HAP-1 (cell line): ENCODE measurements around the gene PCSK5.

Experiments
- DNase-seq, 2 experiments: peaks; one replicate each; pipeline ENCODE4 v3.0.0-alpha.2; 2016 to 2020; ENCODE audit warnings: low spot score in 2 of 2
- H3K27me3 ChIP-seq: fragments of 250-450 bp; sonication (Bioruptor Pico); 2 replicates; pipeline ENCODE4 v1.5.1; 2020; ENCODE audit warnings: low read depth, mild to moderate bottlenecking, moderate library complexity
- H3K36me3 ChIP-seq: fragments of 250-450 bp; sonication (Bioruptor Pico); replicated peaks from 2 replicates; pipeline ENCODE4 v1.5.1; 2020; ENCODE audit warnings: mild to moderate bottlenecking
- H3K4me1 ChIP-seq: fragments of 250-450 bp; sonication (Bioruptor Pico); 2 replicates; pipeline ENCODE4 v1.5.1; 2020; ENCODE audit warnings: mild to moderate bottlenecking
- H3K4me3 ChIP-seq: fragments of 250-450 bp; sonication (Bioruptor Pico); 2 replicates; pipeline ENCODE4 v1.5.1; 2020; ENCODE audit warnings: mild to moderate bottlenecking, moderate library complexity
- H3K9me3 ChIP-seq: fragments of 250-450 bp; sonication (Bioruptor Pico); 2 replicates; pipeline ENCODE4 v1.5.1; 2020; ENCODE audit warnings: mild to moderate bottlenecking, moderate library complexity
- in situ Hi-C: fragments of 300-500 bp; cut with MboI; formaldehyde crosslinking; loops from 3 replicates; pipeline ENCODE4 v1.14.3; 2020; ENCODE audit warnings: low sequenced_read_pairs, inconsistent platforms, mixed read lengths

Gene PCSK5

DNA sequence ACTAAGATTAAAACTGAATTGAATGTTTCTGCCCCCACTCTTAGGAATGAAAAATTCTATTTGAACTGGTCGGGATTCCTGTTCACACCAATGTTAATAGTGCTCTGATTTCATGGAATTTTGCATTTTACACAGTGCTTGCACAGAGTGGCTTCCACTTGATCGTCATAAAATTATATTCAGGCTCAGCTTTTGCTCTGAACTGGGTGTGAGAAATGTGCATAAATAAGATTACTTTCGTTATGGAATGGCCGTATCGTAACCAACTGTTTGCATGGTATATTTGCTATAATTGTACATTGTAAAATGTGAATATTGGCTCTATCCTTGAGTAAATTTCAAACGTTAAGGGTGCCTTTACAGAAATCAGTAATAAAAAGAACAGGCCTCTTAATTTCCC is 262.9 kb downstream of the PCSK5 start:
- in situ Hi-C loops: no loop called here
- no peaks in the 10 kb centered on the region for H3K9me3 ChIP-seq
- no peaks in the 10 kb centered on the region for H3K36me3 ChIP-seq
- H3K27me3 ChIP-seq: no peaks in the 10 kb centered on the region
- H3K4me1 ChIP-seq: no peaks in the 10 kb centered on the region
- no peak overlapping the region for H3K4me3 ChIP-seq
- DNase-seq: no peak

DNA sequence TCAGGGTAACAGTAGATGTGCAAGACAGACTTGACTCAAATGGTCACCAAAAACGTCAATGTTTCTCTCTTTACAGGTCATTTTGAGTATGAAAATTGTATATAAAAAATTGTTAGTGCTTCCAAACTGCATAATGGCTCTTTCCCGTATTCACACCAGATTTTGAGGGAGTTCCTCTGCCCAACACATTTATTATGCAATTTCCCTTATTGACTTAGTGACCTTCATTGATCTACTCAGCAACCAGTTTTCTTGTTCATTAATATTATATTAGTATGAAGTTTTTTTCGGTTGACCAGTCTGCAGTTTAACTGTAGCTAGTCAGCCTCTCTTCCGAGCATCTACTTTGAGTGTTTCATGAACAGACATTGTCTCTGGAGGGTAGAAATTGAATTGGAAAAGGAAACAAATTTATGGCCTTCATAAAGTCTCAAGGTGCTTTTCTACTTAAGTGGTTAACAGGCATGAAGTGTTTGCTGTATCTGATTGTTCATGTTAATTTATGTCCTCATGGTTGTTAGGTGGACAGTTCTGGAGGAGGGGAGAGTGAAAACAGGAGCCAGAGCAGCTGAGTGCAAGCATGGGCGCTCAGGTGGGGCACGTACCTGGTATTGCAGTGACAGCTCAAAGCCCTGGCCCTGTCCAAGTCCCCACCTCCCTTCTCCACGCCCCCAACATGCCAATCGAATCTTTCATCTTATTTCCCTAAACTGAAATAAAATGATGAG is 263.6 kb downstream of the PCSK5 start:
- no peaks in the 10 kb centered on the region for H3K9me3 ChIP-seq
- H3K27me3 ChIP-seq: no peaks in the 10 kb centered on the region
- no peak overlapping the region for H3K4me3 ChIP-seq
- H3K4me1 ChIP-seq: no peaks in the 10 kb centered on the region
- no peak for DNase-seq
- H3K36me3 ChIP-seq: no peaks in the 10 kb centered on the region
- in situ Hi-C loops: no loop called here

DNA sequence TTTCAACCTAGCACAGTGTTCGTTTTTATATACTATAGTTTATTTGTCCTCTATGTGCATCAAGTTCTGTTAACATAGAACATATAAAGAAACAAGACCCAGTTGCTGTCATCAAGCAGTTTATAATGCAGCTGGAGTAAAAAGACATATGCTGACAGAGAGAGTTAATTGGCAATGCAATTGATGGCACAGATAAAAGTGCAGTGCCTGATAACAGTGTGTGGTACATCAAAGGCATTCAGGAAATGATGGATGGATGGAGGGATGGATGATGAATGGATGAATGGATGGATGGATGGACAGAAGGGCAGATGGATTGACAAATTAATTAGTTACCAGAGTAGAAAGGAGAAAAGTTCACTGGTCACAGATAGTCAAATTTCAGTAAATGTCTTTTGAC is 264.9 kb downstream of the PCSK5 start:
- Histone ChIP-seq H3K27me3 (no peaks in the 10 kb centered on the region), H3K4me1 (no peaks in the 10 kb centered on the region), H3K4me3 (no peak overlapping the region), H3K9me3 (no peaks in the 10 kb centered on the region), H3K36me3 (no peaks in the 10 kb centered on the region)
- in situ Hi-C loops: no loop called here
- no peak for DNase-seq

DNA sequence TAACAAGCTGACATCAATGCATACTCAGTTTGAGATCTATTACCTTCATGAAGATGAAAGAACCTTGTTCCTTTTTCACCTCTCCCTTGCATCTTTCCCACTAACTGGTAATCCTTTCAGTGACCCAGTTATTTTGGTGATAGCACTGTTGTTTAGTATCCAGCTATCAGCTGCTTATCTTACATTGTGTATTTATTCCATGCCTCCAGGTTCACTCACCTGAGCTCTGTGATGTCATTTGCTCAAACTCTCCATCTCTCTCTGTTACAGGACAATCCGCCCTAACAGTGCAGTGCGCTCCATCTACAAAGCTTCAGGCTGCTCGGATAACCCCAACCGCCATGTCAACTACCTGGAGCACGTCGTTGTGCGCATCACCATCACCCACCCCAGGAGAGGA is 268.2 kb downstream of the PCSK5 start:
- Histone ChIP-seq H3K36me3 (no peaks in the 10 kb centered on the region), H3K4me3 (no peak overlapping the region), H3K9me3 (no peaks in the 10 kb centered on the region), H3K27me3 (no peaks in the 10 kb centered on the region), H3K4me1 (no peaks in the 10 kb centered on the region)
- in situ Hi-C loops: no loop called here
- DNase-seq: no peak

DNA sequence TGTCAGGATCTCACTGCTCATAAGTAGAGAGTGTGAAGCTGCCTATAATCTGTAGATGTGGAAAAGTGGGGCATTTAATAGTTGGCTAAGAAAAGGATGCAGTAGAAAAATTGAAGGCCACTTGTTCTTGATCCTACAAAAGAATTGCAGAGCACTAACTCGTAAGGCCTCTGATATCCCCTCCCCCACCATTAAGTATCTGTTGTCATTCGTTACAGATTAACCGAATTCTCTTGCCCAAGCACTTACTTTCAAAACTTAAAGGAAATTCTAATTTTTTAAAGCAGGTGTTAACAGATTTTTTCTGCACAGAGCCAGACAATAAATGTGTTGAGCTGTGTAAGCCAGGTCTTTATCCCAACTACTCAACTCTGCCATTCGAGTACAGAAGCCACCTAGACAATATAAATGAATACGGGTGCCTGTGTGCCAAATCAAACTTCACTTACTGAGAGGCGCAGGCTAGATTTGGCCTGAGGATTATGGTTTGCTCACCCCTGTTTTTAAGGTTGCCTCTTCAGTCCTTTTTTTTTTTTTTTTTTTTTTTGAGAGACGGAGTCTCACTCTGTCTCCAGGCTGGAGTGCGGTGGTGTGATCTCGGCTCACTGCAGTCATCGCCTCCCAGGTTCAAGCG is 268.9 kb downstream of the PCSK5 start:
- Histone ChIP-seq H3K36me3 (no peaks in the 10 kb centered on the region), H3K4me1 (no peaks in the 10 kb centered on the region), H3K27me3 (no peaks in the 10 kb centered on the region), H3K9me3 (no peaks in the 10 kb centered on the region), H3K4me3 (no peak overlapping the region)
- DNase-seq: no peak
- in situ Hi-C loops: no loop called here

DNA sequence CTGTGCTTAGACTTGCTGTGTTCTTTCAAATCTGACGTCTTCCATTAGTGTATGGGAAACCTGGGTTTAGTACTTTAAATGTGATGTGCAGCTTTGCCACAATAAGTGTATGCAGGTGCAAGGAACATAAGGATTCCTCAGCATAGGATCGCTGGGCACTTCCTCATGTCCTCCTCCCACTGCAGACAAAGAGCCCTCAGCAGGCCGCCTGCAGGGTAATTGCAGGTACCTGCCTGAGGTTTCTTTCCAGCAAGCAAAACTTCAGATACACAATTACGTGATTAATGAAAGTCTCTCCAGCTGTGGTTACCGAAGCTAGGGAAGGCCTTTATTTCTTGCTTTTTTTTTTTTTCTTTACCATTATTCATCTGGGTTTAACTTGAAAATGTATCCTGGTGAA is 270.6 kb downstream of the PCSK5 start:
- DNase-seq: no peak
- in situ Hi-C loops: no loop called here
- Histone ChIP-seq H3K4me1 (no peaks in the 10 kb centered on the region), H3K9me3 (no peaks in the 10 kb centered on the region), H3K36me3 (no peaks in the 10 kb centered on the region), H3K4me3 (no peak overlapping the region), H3K27me3 (no peaks in the 10 kb centered on the region)

DNA sequence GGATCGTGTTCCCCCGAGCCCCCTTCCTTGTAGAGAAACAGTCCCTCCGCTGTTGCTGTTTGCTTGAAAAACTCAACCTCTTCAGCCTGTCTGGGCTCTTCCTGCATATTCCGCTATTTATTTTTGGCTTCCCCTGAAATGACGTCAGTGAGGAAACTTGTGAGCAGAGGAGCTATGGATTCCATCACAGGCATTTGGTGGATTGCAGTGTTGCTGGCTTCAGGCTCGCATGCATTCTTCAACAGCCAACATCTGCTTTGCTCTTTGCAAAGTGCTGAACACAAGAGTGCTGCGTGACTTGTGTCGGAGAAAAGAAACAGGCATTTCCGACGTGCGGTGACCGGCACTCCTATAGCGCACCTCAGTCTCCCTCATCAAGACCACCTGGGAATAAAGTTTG is 271.1 kb downstream of the PCSK5 start:
- Histone ChIP-seq H3K4me1 (no peaks in the 10 kb centered on the region), H3K9me3 (no peaks in the 10 kb centered on the region), H3K4me3 (no peak overlapping the region), H3K36me3 (no peaks in the 10 kb centered on the region), H3K27me3 (no peaks in the 10 kb centered on the region)
- DNase-seq: no peak
- in situ Hi-C loops: no loop called here

DNA sequence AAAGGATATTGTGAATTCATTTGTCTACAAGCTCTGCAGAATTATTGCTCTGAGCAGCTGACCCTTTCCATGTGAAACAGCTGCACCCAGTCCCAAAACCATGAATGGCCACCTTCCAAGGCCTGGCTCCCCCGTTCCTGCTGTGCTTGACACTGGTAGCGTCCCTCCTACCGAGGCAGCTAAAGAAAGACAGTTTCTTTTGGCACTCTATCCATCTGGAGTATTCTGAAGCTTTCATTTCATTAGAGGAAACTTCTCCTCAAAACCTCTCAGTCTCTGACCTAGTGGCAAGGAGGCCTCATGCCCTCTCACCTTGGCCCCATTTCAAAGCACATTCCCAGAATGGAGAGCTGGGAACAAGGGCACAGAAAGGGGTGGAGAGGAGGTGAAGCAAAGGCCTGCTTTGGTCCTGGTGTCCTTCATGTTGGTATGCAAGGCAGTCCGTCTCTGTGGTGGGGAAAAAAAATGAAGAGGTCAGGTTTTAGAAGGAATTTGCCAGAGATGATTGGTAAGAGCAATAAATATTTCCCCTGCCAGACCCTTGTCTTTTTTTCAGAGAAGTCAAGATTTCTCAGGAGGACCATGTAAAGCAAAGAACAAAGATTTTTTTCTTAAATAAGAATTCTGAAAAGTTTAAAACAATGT is 271.7 kb downstream of the PCSK5 start:
- H3K36me3 ChIP-seq: no peaks in the 10 kb centered on the region
- no peak overlapping the region for H3K4me3 ChIP-seq
- in situ Hi-C loops: no loop called here
- no peaks in the 10 kb centered on the region for H3K27me3 ChIP-seq
- DNase-seq: no peak
- H3K9me3 ChIP-seq: no peaks in the 10 kb centered on the region
- H3K4me1 ChIP-seq: no peaks in the 10 kb centered on the region

DNA sequence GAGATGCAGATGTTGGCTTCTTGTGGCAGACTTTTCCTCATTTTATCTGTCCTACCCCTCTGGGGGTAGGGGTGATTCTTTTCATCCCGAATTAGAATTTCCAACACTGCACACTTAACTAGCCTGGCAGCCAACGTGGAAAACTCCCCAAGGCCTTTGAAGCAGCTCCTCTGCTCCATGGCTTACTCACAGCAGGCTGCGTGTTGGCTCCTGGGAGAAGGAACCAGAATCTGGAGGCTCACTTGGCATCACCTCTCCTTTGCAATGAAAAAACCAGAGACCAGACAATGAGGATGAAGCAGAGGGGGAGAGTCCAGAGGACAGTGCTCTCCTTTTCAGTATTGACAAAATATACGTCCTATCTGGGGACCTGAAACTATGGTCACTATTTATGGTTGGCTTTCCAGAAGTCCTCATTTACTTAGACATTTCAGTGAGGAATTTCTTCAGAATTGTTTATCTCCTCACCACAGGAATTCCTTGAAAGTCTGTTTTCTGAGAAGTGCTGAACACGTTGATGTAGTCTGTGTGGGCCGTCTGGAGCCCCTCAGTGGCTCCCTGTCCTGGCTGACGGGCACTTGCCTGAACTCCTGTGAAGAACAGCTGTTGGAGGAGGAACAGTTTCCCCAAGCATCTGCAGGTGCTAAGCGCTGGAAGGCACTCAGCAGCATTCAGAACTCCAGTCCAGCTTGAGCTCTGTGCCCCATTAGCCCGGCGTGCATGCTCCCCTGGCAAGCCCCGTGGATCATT is 272.5 kb downstream of the PCSK5 start:
- in situ Hi-C loops: no loop called here
- no peaks in the 10 kb centered on the region for H3K36me3 ChIP-seq
- no peaks in the 10 kb centered on the region for H3K27me3 ChIP-seq
- no peak overlapping the region for H3K4me3 ChIP-seq
- no peaks in the 10 kb centered on the region for H3K9me3 ChIP-seq
- H3K4me1 ChIP-seq: no peaks in the 10 kb centered on the region
- no peak for DNase-seq

DNA sequence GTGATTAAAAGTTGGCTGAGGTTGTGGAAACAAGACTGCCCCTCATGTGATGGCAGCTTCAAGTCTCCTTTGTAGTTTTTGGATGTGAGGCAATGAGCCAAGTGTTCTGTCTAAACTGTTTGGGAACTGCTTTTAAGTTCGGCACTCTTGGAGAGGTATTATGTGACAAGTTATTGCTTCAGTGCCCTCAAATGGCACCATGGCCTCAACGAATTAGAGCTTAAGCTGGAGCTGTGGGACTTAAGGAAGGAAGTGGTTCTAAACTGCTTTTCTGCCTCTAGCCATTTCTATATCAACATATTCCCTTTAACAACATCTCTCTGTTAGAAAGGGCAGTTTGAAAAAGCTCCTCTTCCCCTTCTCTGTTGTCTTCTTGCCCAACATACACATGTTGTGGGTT is 276.1 kb downstream of the PCSK5 start:
- no peak overlapping the region for H3K4me3 ChIP-seq
- DNase-seq: no peak
- in situ Hi-C loops: no loop called here

DNA sequence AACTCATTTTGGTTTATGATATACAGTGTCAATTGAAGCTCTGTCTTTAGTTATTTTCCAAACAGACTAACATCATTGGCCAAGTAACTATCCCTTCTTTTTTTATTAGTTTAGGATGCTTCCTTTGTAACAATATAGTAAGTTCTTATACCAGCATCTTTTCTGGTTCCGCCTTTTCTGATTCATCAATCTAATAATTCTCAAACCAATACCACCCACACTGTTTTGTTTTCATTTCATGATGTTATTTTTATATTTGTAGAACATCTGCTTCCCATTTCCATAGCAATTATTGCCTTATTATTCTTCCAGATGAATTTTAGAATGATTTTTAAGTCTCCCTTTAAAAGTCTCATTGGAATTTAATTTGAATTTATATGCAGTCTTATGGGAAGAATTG is 285.7 kb downstream of the PCSK5 start:
- Histone ChIP-seq H3K4me1 (no peaks in the 10 kb centered on the region), H3K4me3 (no peak overlapping the region), H3K9me3 (no peaks in the 10 kb centered on the region), H3K27me3 (no peaks in the 10 kb centered on the region), H3K36me3 (no peaks in the 10 kb centered on the region)
- in situ Hi-C loops: no loop called here
- no peak for DNase-seq

More for the DNA sequence above, 276.1 kb downstream of the PCSK5 start:
- Histone ChIP-seq H3K36me3 (no peaks in the 10 kb centered on the region), H3K27me3 (no peaks in the 10 kb centered on the region), H3K9me3 (no peaks in the 10 kb centered on the region), H3K4me1 (no peaks in the 10 kb centered on the region)

DNA sequence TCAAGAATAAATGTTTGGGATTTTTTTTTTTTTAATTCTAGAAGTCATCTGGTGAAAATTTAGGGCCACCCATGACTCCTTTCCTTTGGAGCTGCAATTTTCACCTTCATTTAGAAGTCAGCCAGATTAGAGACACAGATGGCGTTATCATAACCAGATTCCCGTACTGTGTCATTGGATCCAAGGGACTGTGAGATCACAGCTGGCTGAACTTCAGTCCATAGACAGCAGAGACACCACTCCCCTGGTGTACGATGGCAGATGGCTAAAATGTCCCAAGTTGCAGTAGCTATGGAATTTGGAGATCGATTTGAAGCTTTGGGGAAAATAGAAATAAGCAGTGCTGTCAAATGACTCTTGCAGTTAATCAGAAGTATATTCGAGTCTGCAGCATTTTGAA is 287.5 kb downstream of the PCSK5 start:
- in situ Hi-C loops: no loop called here
- H3K27me3 ChIP-seq: no peaks in the 10 kb centered on the region
- no peaks in the 10 kb centered on the region for H3K36me3 ChIP-seq
- no peak overlapping the region for H3K4me3 ChIP-seq
- no peaks in the 10 kb centered on the region for H3K4me1 ChIP-seq
- no peaks in the 10 kb centered on the region for H3K9me3 ChIP-seq
- DNase-seq: no peak

DNA sequence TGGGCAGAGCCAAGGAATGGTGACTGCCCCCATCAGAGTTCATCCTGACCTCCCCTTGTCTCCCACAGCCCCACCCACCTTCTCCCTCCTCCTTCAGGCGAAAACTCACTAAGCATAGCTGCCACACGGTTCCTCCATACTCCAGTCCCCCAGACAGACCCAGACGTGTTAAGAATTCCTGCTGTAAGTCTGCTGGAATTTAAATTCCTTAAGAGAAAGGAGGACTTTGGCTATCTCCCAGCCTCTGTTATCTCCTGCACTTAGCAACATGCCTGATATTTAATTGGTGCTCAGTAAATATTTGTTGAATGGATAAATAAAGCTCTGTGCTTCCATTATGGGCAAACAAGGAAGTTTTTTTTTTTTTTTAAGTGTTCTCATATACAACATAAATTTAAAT is 290.1 kb downstream of the PCSK5 start:
- in situ Hi-C loops: no loop called here
- Histone ChIP-seq H3K4me3 (no peak overlapping the region), H3K27me3 (no peaks in the 10 kb centered on the region), H3K36me3 (no peaks in the 10 kb centered on the region), H3K4me1 (no peaks in the 10 kb centered on the region), H3K9me3 (no peaks in the 10 kb centered on the region)
- DNase-seq: no peak
